Measurements from ENCODE around the gene KIF3A.
A peak's percentile ranks its signal among the peaks of the same experiment; 100 is the strongest.

Gene KIF3A

DNA sequence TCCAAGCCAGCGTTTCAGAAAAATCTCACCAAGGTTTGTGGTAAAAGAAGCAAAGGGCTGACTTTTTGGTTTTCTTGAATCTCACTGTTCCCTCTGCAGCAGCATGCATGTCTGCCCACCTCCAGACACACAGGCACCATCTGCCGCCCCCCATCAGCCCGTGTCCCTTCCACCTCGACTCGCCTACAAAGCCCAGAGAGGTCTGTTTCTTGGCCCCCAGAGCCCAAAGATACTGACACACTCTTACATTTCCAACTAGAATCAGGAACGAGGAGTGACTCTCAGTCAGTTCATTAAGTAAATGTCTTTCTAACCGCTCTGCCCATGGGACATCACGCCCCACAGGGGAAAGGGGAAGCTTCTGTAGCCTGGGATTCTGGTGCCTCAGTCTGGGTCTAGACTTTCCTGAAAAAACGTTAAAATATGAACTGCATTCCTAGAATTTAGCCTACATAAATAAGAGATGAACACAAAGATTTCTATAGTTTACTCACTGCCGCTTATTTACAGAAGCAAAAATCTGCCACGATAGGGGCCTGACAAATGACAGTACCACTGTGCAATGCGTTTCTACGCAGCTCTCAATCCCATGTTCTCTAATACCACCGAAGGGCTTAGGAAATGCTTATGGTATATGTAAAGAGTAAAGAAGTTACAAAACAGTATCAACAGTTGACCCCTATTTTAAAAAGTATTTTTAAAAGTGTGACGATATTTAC, 59.5 kb downstream of the KIF3A start:
- DNase-seq (ENCODE audit: low read depth), result no peak
- TF ChIP-seq, protein P1, sequence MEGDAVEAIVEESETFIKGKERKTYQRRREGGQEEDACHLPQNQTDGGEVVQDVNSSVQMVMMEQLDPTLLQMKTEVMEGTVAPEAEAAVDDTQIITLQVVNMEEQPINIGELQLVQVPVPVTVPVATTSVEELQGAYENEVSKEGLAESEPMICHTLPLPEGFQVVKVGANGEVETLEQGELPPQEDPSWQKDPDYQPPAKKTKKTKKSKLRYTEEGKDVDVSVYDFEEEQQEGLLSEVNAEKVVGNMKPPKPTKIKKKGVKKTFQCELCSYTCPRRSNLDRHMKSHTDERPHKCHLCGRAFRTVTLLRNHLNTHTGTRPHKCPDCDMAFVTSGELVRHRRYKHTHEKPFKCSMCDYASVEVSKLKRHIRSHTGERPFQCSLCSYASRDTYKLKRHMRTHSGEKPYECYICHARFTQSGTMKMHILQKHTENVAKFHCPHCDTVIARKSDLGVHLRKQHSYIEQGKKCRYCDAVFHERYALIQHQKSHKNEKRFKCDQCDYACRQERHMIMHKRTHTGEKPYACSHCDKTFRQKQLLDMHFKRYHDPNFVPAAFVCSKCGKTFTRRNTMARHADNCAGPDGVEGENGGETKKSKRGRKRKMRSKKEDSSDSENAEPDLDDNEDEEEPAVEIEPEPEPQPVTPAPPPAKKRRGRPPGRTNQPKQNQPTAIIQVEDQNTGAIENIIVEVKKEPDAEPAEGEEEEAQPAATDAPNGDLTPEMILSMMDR (IDR thresholded peaks at IDR 0.05; ENCODE audit: control insufficient read depth, insufficient read depth, low read depth, low read length, missing control alignments), result no peak
- no peak overlapping the region for H3K4me3 ChIP-seq (ENCODE audit: control insufficient read depth, low read depth, low read length)

DNA sequence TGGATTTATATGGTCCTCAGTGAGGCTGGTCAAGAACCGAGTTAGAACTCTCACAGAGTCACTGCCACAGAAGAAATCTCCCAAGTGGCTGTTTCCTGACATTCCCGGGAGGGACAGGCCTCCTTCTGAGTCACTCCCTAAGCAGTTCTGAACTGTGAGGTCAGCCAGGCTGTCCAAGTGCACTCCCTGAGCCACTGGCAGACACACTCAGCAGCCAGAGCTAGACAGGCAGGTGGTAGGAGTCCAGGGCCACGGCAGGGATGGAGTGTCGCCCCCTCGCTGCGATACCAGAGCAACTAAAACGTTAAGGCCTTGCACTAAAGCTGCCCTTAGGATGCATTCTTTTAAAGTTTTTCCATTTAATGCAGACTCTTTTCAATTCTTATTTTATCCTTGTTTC, 60.2 kb downstream of the KIF3A start:
- DNase-seq (ENCODE audit: low read depth), result peak; percentile 53
- H3K4me3 ChIP-seq (ENCODE audit: control insufficient read depth, low read depth, low read length), result no peak overlapping the region
- TF ChIP-seq, protein P1 (IDR thresholded peaks at IDR 0.05; ENCODE audit: control insufficient read depth, insufficient read depth, low read depth, low read length, missing control alignments), result peak; percentile 70

DNA sequence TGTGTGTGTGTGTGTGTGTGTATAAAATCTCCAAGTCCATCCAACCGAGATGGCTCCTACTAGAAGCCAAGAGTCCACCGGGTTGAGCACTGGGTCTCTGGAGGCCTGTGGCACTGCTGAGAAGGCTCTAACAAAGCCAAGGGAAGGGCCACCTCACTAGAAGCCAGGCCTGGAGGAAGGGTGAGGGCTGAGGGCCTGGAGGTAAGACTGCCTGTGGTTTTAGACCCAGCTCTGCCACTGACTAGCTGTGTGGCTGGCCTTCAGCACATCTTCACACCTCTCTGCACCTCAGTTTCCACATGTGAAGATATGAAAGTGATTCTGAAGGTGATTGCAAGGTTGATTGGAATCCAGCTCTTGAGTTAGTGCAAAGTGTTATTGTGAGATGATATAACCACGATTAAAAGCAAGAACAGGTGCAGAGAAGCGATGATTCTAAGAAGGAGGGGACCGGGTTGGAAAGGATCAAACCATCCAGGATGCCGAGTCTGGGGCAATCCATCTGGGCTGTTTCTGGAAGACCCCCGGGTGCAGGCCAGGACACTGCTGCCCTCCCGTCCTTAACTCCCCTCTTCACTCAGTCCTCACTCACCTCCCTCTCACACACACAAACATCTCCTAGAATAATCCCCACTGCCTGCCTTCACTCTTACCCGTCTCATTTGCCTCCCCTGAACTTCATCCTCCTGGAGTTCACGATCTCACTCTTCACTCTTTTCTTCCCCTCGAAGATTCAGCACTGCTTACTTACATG, 61.2 kb downstream of the KIF3A start:
- H3K4me3 ChIP-seq (ENCODE audit: control insufficient read depth, low read depth, low read length), result no peak overlapping the region
- TF ChIP-seq, protein P1 (IDR thresholded peaks at IDR 0.05; ENCODE audit: control insufficient read depth, insufficient read depth, low read depth, low read length, missing control alignments), result no peak
- no peak for DNase-seq (ENCODE audit: low read depth)

DNA sequence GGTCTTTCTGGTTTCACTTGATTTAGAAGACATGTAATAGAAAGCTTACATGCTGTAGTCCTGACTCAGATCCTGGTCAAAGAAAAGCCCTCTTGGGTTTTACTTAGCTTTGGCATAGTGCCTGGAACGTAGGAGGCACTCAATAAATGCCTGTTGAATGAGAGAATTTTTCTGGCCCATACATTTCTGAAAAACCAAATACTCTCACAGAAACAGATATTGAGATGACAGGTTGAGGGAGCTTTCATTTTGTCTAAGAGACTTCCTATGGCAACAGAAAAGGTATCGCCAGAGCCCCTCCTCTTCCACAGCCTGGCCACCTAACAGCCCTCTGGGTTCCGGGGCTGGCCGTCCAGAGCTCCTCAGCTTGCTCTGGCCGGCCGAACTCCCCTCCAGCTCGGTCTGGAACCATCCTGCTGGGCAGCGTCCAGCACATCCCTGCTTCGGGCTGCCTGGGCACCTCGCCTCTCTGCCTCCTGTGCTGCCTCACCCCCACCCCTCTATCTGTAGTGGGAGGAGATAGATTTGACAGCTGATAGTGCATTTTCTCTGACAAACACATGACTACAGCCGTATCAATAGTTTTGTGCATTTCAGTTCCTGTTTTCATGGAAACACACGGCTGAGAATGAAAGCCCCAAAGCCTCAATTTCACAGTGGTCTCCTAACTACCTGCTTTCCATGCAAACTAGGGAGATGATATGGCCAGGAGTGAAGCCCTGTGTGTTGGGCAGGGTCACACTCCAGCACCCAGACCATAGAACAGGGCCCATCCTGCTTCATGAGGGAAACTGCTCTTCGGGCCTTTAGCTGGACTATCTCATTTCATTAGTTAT, 62.5 kb downstream of the KIF3A start:
- peak; percentile 91 for DNase-seq (ENCODE audit: low read depth)
- peak overlapping the region; percentile 42 for H3K4me3 ChIP-seq (ENCODE audit: control insufficient read depth, low read depth, low read length)
- TF ChIP-seq, protein P1 (IDR thresholded peaks at IDR 0.05; ENCODE audit: control insufficient read depth, insufficient read depth, low read depth, low read length, missing control alignments), result no peak

DNA sequence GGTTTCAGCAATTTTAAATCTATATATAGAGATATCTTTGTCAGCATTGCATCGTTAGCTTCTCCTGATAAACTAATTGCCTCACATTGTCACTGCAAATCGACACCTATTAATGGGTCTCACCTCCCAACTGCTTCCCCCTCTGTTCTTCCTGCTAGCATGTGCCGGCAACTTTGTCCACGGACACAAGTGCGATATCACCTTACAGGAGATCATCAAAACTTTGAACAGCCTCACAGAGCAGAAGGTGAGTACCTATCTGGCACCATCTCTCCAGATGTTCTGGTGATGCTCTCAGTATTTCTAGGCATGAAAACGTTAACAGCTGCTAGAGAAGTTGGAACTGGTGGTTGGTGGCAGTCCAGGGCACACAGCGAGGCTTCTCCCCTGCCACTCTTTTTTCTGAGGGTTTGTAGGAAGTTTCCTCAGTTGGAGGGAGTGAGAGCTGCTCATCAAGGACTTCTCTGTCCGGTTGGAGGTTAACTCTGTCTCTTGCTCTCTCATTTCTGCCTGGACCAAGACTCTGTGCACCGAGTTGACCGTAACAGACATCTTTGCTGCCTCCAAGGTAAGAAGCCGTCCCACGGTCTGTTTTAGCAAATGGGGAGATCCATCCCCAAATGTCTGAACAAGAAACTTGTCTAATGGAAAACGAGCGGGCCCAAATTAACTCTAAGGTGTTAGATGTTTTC, 63.3 kb downstream of the KIF3A start, which contains the start of gene IL4:
IL4 (plus strand) TSS at position 51 of the 692 bp plus-strand sequence; CDS start at position 113, 62 bp downstream.
- peak within 1 kb of the TSS; percentile 42 for H3K4me3 ChIP-seq (ENCODE audit: control insufficient read depth, low read depth, low read length)
- no peak for DNase-seq (ENCODE audit: low read depth)
- TF ChIP-seq, protein P1 (IDR thresholded peaks at IDR 0.05; ENCODE audit: control insufficient read depth, insufficient read depth, low read depth, low read length, missing control alignments), result no peak

DNA sequence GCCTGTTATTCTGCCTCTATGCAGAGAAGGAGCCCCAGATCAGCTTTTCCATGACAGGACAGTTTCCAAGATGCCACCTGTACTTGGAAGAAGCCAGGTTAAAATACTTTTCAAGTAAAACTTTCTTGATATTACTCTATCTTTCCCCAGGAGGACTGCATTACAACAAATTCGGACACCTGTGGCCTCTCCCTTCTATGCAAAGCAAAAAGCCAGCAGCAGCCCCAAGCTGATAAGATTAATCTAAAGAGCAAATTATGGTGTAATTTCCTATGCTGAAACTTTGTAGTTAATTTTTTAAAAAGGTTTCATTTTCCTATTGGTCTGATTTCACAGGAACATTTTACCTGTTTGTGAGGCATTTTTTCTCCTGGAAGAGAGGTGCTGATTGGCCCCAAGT, 63.9 kb downstream of the KIF3A start:
- no peak overlapping the region for H3K4me3 ChIP-seq (ENCODE audit: control insufficient read depth, low read depth, low read length)
- TF ChIP-seq, protein P1 (IDR thresholded peaks at IDR 0.05; ENCODE audit: control insufficient read depth, insufficient read depth, low read depth, low read length, missing control alignments), result no peak
- no peak for DNase-seq (ENCODE audit: low read depth)
